Measurements from ENCODE around the gene RSRC2.
"Not testable (repeated sequence)": the region's sequence is repeated elsewhere in the genome, so short reads cannot be mapped to it uniquely, and the experiment has no call there.

The RSRC2 gene

DNA sequence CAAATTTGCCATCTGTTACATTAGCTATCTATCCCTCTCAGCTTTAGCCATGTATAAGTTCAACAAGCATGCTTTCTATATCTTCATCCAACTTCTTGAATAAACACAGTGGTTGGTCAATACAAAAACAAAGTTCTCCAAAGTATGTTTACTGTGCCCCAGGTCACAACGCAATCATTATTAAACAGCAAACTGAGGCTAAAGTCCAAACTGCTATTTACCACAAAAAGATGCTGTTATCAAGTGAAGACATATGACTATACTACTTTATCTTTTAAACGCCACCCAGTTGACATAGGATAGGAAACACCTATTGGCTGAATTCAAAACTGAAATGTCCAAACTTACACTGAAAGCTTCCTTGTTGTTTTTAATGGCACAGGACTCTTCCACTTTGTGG, 37.7 kb downstream of the RSRC2 start:
- in situ Hi-C loops (cut with HindIII; ENCODE audit: low sequenced_read_pairs): no loop called here

DNA sequence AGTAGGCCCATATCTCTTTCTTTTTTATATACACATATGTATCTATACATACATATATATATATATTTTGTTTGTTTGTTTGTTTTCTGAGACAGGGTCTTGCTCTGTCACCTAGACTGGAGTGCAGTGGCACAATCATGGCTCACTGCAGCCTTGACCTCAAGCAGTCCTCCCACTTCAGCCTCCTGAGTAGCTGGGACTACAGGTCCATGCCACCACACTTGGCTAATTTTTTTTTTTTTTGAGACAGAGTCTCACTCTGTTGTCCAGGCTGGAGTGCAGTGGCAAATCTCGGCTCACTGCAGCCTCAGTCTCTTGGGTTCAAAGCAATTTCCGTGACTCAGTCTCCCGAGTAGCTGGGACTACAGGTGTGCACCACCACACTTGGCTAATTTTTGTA, 38.9 kb downstream of the RSRC2 start:
- in situ Hi-C loops (cut with HindIII; ENCODE audit: low sequenced_read_pairs): not testable (repeated sequence)

DNA sequence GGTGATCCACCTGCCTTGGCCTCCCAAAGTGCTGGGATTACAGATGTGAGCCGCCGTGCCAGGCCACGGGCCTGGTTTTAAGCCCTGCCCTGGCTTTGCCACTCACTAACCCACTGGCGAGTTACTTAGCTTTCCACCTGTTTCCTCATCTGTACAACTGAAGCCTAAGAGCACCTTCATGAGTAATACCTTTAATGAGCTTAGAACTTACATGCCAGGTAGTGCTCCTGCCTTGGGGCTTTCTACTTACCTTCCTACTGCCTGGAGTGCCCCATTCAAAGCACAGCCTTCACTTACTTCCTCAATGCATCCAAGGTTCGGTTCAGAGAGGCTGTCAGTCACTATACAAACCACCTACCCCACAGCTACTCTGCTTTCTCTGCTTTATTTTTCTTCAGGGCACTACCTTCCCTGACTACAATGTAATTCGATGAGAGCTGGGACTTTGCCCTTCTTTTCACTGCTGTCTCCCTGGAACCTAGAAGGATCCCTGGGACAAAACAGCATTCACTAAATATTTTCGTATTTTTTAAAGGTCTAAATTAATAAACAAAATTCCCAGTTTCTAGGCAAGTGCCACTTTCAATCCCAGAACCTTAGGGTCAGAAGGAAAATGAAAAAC, 39.8 kb downstream of the RSRC2 start:
- in situ Hi-C loops (cut with HindIII; ENCODE audit: low sequenced_read_pairs): no loop called here

DNA sequence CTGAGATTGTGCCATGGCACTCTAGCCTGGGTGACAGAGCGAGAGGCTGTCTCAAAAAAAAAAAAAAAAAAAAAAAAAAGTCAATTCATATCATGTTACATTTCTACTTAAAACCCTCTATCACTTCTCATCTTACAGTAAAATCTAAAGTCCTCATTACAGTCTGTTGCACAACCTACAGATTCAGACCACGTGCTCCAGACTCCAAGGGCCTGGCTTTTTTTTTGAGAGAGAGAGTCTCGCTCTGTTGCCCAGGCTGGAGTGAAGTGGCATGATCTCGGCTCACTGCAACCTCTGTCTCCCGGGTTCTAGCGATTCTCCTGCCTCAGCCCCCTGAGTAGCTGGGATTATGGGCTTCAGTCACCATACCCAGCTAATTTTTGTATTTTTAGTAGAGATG, 40.4 kb downstream of the RSRC2 start:
- in situ Hi-C loops (cut with HindIII; ENCODE audit: low sequenced_read_pairs): not testable (repeated sequence)

DNA sequence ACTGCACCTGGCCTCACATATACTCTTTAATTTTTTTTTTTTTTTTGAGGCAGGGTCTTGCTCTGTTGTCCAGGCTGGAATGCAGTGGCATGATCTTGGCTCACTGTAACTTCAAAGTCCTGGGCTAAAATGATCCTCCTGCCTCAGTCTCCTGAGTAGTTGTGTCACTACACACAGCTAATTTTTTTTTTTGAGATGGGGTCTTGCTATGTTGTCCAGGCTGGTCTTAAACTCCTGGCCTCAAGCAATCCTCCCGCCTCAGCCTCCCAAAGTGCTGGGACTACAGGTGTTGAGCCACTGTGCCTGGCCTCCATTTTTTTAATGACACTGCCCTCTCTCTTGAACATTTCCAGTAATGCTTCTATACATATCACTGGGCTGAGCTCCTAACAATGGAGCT, 42.4 kb downstream of the RSRC2 start:
- in situ Hi-C loops (cut with HindIII; ENCODE audit: low sequenced_read_pairs): not testable (repeated sequence)

DNA sequence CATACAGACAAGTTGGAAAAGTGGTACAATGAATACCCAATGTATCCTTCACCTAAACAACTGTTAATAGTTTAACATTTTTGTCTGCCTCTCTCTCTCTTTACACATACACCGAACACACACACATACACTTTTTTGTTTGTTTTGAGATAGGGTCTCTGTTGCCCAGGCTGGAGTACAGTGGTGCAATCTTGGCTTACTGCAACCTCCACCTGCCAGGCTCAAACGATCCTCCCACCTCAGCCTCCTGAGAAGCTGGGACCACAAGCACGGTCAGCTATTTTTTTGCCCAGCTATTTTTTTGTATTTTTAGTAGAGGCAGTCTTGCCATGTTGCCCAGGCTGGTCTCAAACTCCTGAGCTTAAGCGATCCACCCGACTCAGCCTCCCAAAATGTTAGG, 42.8 kb downstream of the RSRC2 start:
- in situ Hi-C loops (cut with HindIII; ENCODE audit: low sequenced_read_pairs): no loop called here

DNA sequence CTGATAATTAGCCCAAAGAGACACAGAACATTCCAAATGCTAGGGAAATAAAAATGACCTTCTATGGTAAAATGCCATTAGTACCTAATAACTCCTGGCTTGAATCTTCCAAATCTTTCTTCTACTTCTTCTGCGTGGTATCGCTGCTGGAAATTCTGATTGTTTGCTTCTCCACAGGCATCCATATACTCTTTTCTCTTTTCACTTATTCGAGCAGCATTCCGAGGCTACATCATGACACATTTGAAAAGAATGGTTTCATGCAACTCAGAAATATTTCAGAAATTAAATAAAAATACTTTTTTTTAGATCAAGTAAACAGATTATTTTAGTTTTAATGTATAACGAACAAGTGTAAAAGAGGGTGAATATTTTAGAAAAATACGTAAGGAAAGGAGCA, 44.9 kb downstream of the RSRC2 start:
- in situ Hi-C loops (cut with HindIII; ENCODE audit: low sequenced_read_pairs): no loop called here

DNA sequence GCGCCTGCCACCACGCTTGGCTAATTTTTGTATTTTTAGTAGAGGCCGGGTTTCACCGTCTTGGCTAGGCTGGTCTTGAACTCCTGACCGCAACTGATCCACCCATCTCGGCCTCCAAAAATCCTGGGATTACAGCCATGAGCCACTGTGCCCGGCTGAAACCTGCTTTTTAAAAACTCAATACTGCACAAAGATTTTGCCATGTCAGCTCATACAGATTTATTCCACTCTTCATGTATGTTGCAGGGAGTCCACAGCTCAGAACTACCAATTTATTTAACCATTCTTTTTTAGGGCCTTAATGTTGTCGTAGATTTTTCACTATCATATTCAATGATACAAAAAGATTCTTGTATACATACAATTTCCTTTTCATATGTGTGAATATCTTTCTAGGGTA, 46.0 kb downstream of the RSRC2 start:
- in situ Hi-C loops (cut with HindIII; ENCODE audit: low sequenced_read_pairs): no loop called here

DNA sequence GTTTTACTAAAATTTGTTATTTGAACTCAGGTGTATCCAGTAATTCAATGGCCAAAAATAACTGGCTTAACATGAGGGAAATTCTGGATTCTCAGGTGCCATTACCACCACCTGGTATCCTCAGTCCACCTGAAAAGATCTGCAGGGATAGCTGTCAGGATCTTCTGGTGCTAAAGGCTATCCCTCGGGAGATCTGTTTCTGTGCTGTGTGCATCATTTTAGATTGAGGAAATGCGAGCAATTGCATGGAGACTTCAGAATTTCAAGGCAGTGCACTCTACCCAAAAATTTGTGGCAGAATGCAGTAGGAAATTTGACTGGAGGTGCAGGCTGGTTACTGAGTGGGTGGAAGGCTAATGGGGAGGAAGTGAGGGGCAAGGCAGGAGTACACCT, 52.4 kb downstream of the RSRC2 start:
- in situ Hi-C loops (cut with HindIII; ENCODE audit: low sequenced_read_pairs): loop anchor here (5.0 kb wide), 2 partner anchors 77 to 132 kb away; no protein-coding TSS in a partner anchor

DNA sequence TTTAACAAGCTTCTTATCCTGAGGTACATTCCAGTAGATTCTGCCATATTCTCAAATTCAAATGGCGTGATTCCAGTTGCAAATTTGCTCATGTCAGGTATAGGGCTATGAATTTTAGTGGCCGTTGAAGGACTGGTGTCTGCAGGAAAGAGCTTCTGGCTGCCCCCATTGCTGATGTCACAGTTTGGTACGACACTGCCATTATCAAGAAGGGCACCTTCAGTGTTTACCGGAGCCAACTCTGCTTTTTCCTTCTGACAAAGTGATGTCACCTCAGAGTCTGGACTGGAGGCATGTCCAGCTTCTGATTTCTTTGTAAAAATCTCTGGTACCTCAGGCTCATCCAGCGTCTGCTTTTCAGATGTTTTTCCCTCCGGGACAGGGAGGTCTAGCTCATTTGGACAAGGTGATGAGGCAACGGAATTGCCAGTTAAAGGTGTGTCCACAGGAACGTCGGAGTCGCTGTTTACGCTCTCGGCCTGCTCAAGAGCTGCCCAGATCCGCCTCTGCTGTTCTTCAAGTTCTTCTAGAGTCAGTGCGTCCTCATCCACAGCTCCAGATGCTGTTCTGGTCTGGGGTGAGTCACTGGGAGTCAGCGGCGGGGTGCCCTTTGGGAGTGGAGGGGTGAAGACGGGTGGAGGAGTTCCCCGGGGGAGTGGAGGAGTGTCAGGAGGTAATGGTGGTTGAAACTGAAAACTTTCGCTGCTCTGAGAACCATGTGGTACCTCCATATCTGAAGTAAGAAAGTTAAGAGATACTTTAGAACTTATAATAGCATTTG, 53.0 kb downstream of the RSRC2 start:
- in situ Hi-C loops (cut with HindIII; ENCODE audit: low sequenced_read_pairs): loop anchor here (5.0 kb wide), 2 partner anchors 76 to 131 kb away; no protein-coding TSS in a partner anchor

DNA sequence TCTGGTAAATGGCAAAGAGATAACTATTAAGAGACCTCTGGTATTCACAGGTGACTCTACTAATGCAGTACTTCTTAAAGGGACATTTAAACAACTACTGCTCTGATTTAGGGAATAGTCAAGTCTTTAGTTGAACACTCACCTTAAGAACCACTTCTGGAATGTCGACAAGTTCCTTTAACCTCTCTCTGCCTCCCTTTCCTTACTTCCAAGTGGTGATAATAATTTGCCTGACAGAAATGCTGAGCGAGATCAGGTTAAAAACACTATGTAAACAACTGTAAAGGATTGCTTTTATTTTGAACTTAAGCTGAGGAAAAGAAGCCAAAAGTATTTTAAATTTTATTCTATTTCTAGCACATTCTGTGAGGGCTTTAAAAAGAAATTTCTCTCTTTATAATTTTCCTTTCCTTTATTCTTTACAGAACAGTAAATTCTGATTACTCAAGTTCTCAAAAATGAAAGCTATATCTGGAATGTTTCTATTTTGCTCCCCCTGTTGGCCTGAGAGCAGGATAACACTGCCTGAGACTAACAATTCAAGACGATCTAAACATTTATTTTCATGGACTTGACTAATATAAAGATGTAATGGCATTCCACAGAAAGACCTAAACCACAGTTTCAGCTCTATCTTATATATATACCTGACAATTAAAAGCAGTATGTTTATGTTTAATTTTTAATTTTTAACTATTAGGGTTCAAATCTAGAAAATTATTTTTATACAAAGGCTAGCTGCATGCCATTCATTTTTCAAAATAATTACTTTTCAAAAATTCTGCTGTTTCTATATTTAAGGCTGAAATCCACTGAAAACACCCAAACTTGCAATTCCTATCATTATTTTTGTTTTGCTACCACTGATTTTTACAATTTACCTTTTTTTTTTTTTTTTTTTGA, 55.2 kb downstream of the RSRC2 start:
- in situ Hi-C loops (cut with HindIII; ENCODE audit: low sequenced_read_pairs): loop anchor here (5.0 kb wide), 2 partner anchors 74 to 129 kb away; no protein-coding TSS in a partner anchor

DNA sequence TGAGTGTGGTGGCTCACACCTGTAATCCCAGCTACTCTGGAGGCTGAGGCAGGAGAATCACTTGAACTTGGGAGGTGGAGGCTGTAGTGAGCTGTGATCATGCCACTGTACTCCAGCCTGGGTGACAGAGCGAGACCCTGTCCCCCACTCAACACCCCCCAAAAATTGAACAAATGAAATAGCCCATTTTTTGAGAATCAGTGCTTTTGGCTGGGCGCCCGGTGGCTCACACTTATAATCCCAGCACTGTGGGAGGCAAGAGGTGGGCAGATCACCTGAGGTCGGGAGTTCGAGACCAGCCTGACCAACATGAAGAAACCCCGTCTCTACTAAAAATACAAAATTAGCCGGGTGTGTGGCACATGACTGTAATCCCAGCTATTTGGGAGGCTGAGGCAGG, 56.2 kb downstream of the RSRC2 start:
- in situ Hi-C loops (cut with HindIII; ENCODE audit: low sequenced_read_pairs): loop anchor here (5.0 kb wide), 2 partner anchors 73 to 128 kb away; no protein-coding TSS in a partner anchor

DNA sequence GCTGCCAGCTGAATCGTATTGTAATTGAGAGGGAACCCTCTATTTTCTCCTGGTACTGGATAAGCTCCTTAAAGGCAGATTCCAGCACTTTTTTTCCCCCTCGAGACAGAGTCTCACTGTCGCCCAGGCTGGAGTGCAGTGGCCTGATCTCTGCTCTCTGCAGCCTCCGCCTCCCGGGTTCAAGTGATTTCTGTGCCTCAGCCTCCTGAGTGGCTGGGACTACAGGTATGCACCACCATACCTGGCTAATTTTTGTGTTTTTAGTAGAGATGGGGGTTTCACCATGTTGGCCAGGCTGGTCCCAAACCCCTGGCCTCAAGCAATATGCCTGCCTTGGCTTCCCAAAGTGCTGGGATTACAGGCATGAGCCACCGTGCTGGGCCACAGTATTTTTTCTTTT, 56.9 kb downstream of the RSRC2 start:
- in situ Hi-C loops (cut with HindIII; ENCODE audit: low sequenced_read_pairs): loop anchor here (5.0 kb wide), 2 partner anchors 73 to 128 kb away; no protein-coding TSS in a partner anchor

DNA sequence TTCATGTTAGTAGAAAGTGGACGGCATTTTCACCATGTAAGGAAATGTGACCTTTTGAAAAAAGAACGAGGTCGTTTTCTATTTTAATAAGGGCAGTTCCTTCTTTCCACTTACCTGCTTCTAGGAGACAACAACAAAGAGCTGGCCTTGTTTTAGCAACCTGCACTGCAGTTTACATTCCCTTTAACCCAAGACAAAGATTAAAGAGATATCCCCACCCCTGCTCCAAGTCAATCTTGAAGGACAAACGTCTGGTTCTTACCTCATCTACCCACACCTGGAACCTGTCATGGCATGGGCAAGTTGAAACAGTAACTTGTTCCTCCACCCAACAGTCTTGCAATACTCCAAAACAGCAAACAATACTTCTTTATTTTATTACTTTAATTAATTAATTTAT, 58.8 kb downstream of the RSRC2 start:
- in situ Hi-C loops (cut with HindIII; ENCODE audit: low sequenced_read_pairs): no loop called here

DNA sequence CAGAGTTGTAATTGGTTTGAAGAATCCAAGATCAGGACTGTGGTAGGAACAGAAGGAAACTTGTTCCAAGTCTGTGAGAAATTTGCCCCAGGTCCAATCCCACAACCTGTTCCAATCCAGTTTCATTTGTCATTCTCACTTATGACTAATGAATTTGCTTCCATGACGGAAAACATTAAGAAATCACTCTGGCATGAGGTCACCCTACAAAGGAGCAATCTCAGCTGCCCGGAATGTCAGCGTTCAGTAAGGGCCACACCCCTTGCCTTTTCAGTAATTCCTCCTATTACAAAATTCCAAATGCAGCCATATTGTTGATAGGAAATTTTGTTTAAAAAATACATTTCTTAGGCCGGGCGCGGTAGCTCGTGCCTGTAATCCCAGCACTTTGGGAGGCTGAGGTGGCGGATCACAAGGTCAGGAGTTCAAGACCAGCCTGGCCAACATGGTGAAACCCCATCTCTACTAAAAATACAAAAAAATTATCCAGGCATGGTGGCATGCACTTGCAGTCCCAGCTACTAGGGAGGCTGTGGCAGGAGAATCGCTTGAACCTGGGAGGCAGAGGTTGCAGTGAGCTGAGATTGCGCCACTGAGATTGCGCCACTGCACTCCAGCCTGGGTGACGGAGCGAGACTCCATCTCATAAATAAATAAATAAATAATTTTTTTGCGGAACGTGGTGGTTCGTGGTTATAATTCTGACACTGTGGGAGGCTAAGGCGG, 62.3 kb downstream of the RSRC2 start:
- in situ Hi-C loops (cut with HindIII; ENCODE audit: low sequenced_read_pairs): not testable (repeated sequence)

DNA sequence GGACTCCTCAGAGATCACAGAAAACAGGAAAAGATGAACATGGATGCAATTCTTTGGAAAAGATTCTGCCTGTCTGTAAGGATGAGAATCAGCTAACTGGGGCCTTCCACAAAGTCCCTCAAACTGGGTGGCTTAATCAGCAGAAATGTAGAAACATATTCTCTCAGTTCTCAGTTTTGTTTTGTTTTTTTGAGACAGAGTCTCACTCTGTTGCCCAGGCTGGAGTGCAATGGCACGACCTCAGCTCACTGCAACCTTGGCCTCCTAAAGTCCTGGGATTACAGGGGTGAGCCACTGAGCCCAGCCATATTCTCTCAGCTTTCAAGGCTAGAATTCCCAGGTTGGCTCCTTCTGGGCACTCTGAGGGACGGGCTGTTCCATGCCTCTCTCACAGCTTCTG, 66.1 kb downstream of the RSRC2 start:
- in situ Hi-C loops (cut with HindIII; ENCODE audit: low sequenced_read_pairs): no loop called here

DNA sequence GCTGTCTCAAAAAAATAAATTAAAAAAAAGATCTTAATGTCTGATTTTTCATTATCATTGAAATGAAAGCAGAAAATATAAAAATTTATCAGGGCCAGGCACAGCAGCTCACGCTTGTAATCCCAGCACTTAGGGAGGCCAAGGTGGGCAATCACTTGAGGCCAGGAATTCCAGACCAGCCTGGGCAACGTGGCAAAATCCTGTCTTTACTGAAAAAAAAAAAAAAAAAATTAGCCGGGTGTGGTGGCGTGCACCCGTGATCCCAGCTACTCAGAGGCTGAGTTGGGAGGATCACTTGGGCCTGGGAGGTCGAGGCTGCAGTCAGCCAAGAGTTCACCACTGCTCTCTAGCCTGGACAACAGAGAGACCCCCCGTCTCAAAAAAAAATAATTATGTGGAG, 66.7 kb downstream of the RSRC2 start:
- in situ Hi-C loops (cut with HindIII; ENCODE audit: low sequenced_read_pairs): no loop called here

DNA sequence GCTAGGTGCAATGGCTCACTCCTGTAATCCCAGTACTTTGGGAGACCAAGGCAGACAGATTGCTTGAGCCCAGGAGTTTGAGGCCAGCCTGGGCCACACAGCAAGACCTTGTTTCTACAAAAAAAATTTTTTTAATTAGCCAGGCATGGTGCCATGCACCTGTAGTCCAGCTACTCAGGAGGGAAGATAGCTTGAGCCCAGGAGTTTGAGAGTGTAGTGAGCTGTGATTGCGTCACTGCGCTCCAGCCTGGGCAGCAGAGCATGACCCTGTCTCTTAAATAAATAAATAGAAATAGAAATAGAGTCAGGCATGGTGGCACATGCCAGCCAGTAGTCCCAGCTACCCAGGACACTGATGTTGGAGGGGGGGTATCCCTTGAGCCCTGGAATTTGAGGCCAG, 67.5 kb downstream of the RSRC2 start:
- in situ Hi-C loops (cut with HindIII; ENCODE audit: low sequenced_read_pairs): no loop called here

DNA sequence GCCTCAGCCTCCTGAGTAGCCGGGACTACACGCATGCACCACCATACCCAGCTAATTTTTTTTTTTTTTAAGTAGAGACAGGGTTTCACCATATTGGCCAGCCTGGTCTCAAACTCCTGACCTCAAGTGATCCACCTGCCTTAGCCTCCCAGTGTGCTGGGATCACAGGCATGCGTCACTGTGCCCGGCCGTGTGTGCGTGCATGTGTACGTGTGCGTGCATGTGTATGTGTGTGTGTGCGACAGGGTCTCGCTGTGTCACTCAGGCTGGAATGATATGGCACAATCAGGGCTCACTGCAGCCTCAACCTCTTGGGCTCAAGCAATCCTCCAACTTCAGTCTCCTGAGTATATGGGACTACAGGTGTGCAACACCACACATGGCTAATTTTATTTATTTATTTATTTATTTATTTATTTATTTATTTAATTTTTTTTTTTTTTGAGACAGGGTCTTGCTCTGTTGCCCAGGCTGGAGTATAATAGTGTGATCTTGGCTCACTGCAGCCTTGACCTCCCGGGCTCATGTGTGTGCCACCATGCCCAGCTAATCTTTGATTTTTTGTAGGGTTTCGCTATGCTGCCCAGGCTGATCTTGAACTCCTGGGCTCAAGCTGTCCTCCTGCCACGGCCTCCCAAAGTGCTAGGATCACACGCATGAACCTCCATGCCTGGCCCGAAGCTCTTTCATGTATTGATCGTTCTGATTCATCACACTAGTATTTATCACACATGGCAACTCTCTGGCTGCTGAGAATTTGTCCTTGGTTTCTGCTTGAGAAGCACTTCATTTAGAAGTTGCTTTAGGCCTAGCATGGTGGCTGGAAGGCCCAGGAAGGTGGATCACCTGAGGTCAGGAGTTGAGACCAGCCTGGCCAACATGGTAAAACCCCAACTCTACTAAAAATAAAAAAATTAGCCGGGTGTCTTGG, 68.4 kb downstream of the RSRC2 start:
- in situ Hi-C loops (cut with HindIII; ENCODE audit: low sequenced_read_pairs): no loop called here

DNA sequence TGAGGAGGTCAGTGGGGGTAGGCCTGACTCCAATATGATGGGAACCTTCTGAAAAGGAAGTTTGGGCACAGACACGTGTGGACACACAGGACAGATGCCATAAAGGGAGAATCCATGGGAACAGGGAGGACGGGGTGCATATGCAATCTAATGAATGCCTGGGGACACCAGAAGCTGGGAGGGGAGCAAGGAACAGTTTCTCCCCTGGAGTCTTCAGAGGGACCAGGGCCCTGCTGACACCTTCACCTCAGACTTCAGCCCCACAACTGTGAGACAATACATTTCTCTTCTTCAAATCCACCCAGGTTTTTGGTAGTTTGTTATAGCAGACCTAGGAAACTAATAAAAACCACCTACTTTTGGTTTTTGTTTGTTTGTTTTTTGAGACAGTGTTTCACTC, 69.1 kb downstream of the RSRC2 start:
- in situ Hi-C loops (cut with HindIII; ENCODE audit: low sequenced_read_pairs): no loop called here

Measured in endothelial cell of hepatic sinusoid (primary cell).